OCI-LY3 (cell line): ENCODE data around the gene MYBPC2.

ENCODE experiments used
- EZH2phosphoT487 ChIP-seq: fragments of 200-600 bp; shearing (Covaris generic); IDR thresholded peaks from 2 replicates; pipeline ENCODE4 v1.6.1; 2018; ENCODE audit warnings: antibody characterized with exemption, mixed run types, low read depth
- TF ChIP-seq, protein P1 (sequence below): fragments of 200-600, 300-600 bp; sonication (generic); IDR thresholded peaks from 2 replicates; pipeline ENCODE4 v1.5.1; 2014; ENCODE audit warnings: antibody characterized with exemption, low read length, low read depth

DNA sequence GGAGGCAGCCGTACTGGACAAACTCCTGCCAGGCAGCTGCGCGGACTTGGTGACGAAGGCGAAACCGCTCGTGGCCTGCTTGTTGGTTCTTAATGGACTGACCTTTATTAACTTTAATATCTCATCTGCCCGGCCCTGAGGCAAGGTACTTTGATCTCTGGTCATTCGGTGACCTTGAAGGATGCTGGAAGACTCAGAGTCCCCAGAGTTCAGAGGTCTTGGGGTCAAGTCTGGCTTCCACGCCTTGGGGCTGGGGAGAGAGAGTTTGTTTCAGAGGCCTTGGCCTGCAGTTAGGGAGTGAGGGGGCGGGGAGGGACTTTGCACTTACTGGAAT, 34.0 kb downstream of the MYBPC2 start:
- TF ChIP-seq, protein P1, sequence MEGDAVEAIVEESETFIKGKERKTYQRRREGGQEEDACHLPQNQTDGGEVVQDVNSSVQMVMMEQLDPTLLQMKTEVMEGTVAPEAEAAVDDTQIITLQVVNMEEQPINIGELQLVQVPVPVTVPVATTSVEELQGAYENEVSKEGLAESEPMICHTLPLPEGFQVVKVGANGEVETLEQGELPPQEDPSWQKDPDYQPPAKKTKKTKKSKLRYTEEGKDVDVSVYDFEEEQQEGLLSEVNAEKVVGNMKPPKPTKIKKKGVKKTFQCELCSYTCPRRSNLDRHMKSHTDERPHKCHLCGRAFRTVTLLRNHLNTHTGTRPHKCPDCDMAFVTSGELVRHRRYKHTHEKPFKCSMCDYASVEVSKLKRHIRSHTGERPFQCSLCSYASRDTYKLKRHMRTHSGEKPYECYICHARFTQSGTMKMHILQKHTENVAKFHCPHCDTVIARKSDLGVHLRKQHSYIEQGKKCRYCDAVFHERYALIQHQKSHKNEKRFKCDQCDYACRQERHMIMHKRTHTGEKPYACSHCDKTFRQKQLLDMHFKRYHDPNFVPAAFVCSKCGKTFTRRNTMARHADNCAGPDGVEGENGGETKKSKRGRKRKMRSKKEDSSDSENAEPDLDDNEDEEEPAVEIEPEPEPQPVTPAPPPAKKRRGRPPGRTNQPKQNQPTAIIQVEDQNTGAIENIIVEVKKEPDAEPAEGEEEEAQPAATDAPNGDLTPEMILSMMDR = no peak
- TF ChIP-seq EZH2phosphoT487 = no peak
